Hair follicular keratinocyte (primary cell): ENCODE results near the gene SLC17A5. TPM values are rescaled to one million over a fixed set of nuclear protein-coding genes. Genes with fewer than 3 reads are reported as not detected.

Experiments used
- total RNA-seq: library from RNA; depleted of rRNA; stranded (reverse); fragments of >200 nt; gene quantifications from 2 replicates; pipeline ENCODE4 v1.2.3, GENCODE V29; 2015

SLC17A5 gene
- 4.1 and 7.0 TPM in 2 replicates for total RNA-seq

GRCh38 chr6:73653571-73654424 is at the start of gene SLC17A5:
Gene SLC17A5, minus strand, starts transcription at chr6:73653992. Its CDS starts 106 bp downstream, at chr6:73653886.

GRCh38 chr6:73695619-73696421 is 42.0 kb upstream of the SLC17A5 start, which contains the start of gene CD109:
Gene CD109, plus strand, starts transcription at chr6:73696203. Its CDS starts 13 bp downstream, at chr6:73696216.

Other genes with a start within 250 kb of the SLC17A5 start
- 2.7 and 6.3 TPM in 2 replicates for gene CGAS, start 201.7 kb downstream of the SLC17A5 start, total RNA-seq
- gene MTO1, start 192.3 kb downstream of the SLC17A5 start, total RNA-seq, result 20.3 and 34.1 TPM in 2 replicates
- gene EEF1A1, start 133.0 kb downstream of the SLC17A5 start, total RNA-seq, result 8,331 and 12,598 TPM in 2 replicates
- 23.0 and 36.8 TPM in 2 replicates for gene CD109, start 42.2 kb upstream of the SLC17A5 start, total RNA-seq